K562 (cell line): ENCODE results near the gene SIRT2. TPM values are rescaled to one million over a fixed set of nuclear protein-coding genes. Genes with fewer than 3 reads are reported as not detected.
A peak's percentile ranks its signal among the peaks of the same experiment; 100 is the strongest.

Experiments
- ATAC-seq: fragments of 200-7000 bp; cut with Tn5 transposase; 3 replicates; pipeline ENCODE4 v1.9.1; 2020; ENCODE audit warnings: moderate library complexity
- BruUV-seq: library from RNA; stranded (reverse); fragments of 400-500 nt; replicated peaks from 2 replicates; lab custom pipeline; 2021; lab: Mats Ljungman, UMichigan
- CTCF ChIA-PET: fragments of 300-600 bp; formaldehyde crosslinking; extraction: SDS; loops from one replicate; lab custom pipeline; 2021; ENCODE audit warnings: low intra/inter-chr PET ratio; lab: Yijun Ruan, JAX
- POLR2A ChIA-PET: fragments of 300-600, 350-650 bp; sonication (Branson Sonifier 250); formaldehyde crosslinking; extraction: SDS; loops from one replicate; lab custom pipeline; 2021; ENCODE audit warnings: antibody characterized with exemption, inconsistent platforms; lab: Yijun Ruan, JAX
- DNase-seq, 4 experiments: peaks; one replicate each; pipeline versions ENCODE4 v3.0.0 to v3.0.0-alpha.2; 2011 to 2018; ENCODE audit warnings: low spot score in 3 of 4, mixed read lengths in 3 of 4; ENCODE audit errors: extremely low read depth in 1 of 4
- FAIRE-seq: peaks from 2 replicates; lab custom pipeline; 2011; peaks lifted over from hg19 to GRCh38; lab: Jason Lieb, UNC
- H2AFZ ChIP-seq: 2 replicates; pipeline ENCODE4 v1.6.0; 2011; ENCODE audit warnings: low read depth, low read length, control low read depth, inconsistent platforms
- H3K27ac ChIP-seq: fragments of 200-600 bp; 3 replicates; pipeline ENCODE4 v1.8.0; 2011; ENCODE audit warnings: low read depth, mild to moderate bottlenecking, control low read depth, inconsistent platforms, low read length, moderate library complexity, mixed read lengths; ENCODE audit errors: extremely low read depth
- H3K27me3 ChIP-seq, 2 experiments: fragments of 300-600 bp in 1 of 2; 2 replicates in 1 of 2; 3 replicates in 1 of 2; pipeline versions ENCODE4 v1.6.0 to v1.8.0; 2011; ENCODE audit warnings: inconsistent platforms in 2 of 2, low read length in 2 of 2, mild to moderate bottlenecking in 1 of 2, mixed read lengths in 1 of 2, moderate library complexity in 1 of 2; ENCODE audit not compliant: control insufficient read depth in 2 of 2, insufficient read depth in 2 of 2
- H3K36me3 ChIP-seq: fragments of 300-600 bp; 3 replicates; pipeline ENCODE4 v1.8.0; 2011; ENCODE audit warnings: mild to moderate bottlenecking, low read length, inconsistent platforms; ENCODE audit not compliant: control insufficient read depth, insufficient read depth
- H3K4me1 ChIP-seq, 2 experiments: fragments of 200-600 bp in 1 of 2; replicated peaks in 1 of 2; 2 replicates in 1 of 2; 3 replicates in 1 of 2; pipeline versions ENCODE4 v1.5.1 to v1.8.0; 2011; ENCODE audit warnings: inconsistent platforms in 2 of 2, low read length in 2 of 2, mild to moderate bottlenecking in 1 of 2, mixed read lengths in 1 of 2, moderate library complexity in 1 of 2; ENCODE audit not compliant: control insufficient read depth in 2 of 2, insufficient read depth in 2 of 2
- H3K4me2 ChIP-seq: 2 replicates; pipeline ENCODE4 v1.6.1; 2011; ENCODE audit warnings: low read length, control low read depth, inconsistent platforms, mixed read lengths; ENCODE audit not compliant: insufficient read depth
- H3K4me3 ChIP-seq: fragments of 200-600 bp; sonication (generic), shearing (Covaris generic); 2 replicates; pipeline ENCODE4 v1.5.1; 2016; ENCODE audit warnings: control low read depth, inconsistent platforms
- H3K79me2 ChIP-seq: fragments of 200-600 bp; 3 replicates; pipeline ENCODE4 v1.8.0; 2011; ENCODE audit warnings: low read length, inconsistent platforms; ENCODE audit not compliant: control insufficient read depth, insufficient read depth
- H3K9ac ChIP-seq, 2 experiments: 2 replicates each; pipeline versions ENCODE4 v1.6.0 to v1.6.1; 2011; ENCODE audit warnings: low read depth in 2 of 2, low read length in 2 of 2, control low read depth in 1 of 2, inconsistent platforms in 1 of 2, mild to moderate bottlenecking in 1 of 2, mixed read lengths in 1 of 2; ENCODE audit not compliant: insufficient read depth in 1 of 2
- H3K9me1 ChIP-seq: one replicate; pipeline ENCODE4 v1.6.0; 2011; ENCODE audit warnings: inconsistent platforms, mild to moderate bottlenecking, low read length, moderate library complexity; ENCODE audit not compliant: control insufficient read depth, insufficient read depth
- H3K9me3 ChIP-seq: replicated peaks from 2 replicates; pipeline ENCODE4 v1.5.1; 2011; ENCODE audit warnings: low read depth, low read length, inconsistent platforms; ENCODE audit not compliant: control insufficient read depth, insufficient read depth
- H4K20me1 ChIP-seq: replicated peaks from 2 replicates; pipeline ENCODE4 v1.6.1; 2011; ENCODE audit warnings: low read length, inconsistent platforms, mixed read lengths; ENCODE audit not compliant: control insufficient read depth, insufficient read depth
- ID3 ChIP-seq, 2 experiments: fragments of 250-450 bp in 1 of 2; fragments of 450-650 bp in 1 of 2; sonication (Bioruptor Pico) in 1 of 2; IDR thresholded peaks; 2 replicates each; pipeline versions ENCODE4 v1.6.1 to v1.8.0; 2016 to 2021; ENCODE audit warnings: mild to moderate bottlenecking in 2 of 2, moderate library complexity in 2 of 2, missing compliant biosample characterization in 1 of 2, missing genetic modification characterization in 1 of 2
- POLR2A ChIP-seq: fragments of 450-650 bp; conservative IDR thresholded peaks from 2 replicates; pipeline ENCODE4 v1.6.1; 2016
- WGBS: fragments of 100-300 bp; shearing (Covaris generic); methylation state at CpG from one replicate; pipeline ENCODE4 v1.1.6; 2016; ENCODE audit warnings: low coverage, mixed read lengths; ENCODE audit not compliant: insufficient coverage; ENCODE audit errors: missing lambda C conversion rate; 5-methylcytosine and 5-hydroxymethylcytosine counted together
- in situ Hi-C: fragments of 300-500 bp; cut with MboI; formaldehyde crosslinking; loops from 4 replicates; pipeline ENCODE4 v1.15.0; 2018; ENCODE audit warnings: inconsistent platforms, mixed read lengths
- intact Hi-C: fragments of 100-400 bp; cut with micrococcal nuclease; formaldehyde crosslinking; loops from 2 replicates; pipeline ENCODE4 v1.14.2; 2022
- polyA plus RNA-seq, 8 experiments: library from polyadenylated mRNA; depleted of rRNA in 4 of 8; stranded (reverse) in 5 of 8; unstranded in 3 of 8; fragments of >200 nt; fragmentation: Nextera tagmentation in 2 of 8; fragmentation: Illumina TruSeq in 1 of 8; extraction: Ambion mirVana in 2 of 8; extraction: Trizol in 1 of 8; gene quantifications; 2 replicates each; pipeline versions ENCODE4 v1.2.1 to v1.2.3, GENCODE V29; 2011 to 2014; ENCODE audit warnings: inconsistent platforms in 1 of 8, missing spikeins in 1 of 8
- total RNA-seq, 7 experiments: library from RNA; depleted of rRNA in 6 of 7; stranded (reverse); fragments of >200 nt in 6 of 7; fragmentation: Illumina TruSeq in 2 of 7; extraction: Trizol in 2 of 7; gene quantifications; 2 replicates each; pipeline versions ENCODE4 v1.2.1 to v1.2.3, GENCODE V29; 2011 to 2021; ENCODE audit warnings: low replicate concordance in 1 of 7

The SIRT2 gene
- total and polyA plus RNA-seq, 9 of the 15 experiments (the other 6 are each of a cell fraction or from before 2014, with no cell fraction given), result 2.3 to 35.2 (median 22.9) TPM

GRCh38 chr19:38838986-38839761 is 60.2 kb downstream of the SIRT2 start:
- Histone ChIP-seq H3K4me2 (no peak overlapping the region), H3K27me3 (no peaks in the 10 kb centered on the region), H3K79me2 (peaks cover 33% of the 10 kb centered on the region), H3K9ac (no peak overlapping the region), H3K4me1 (peaks cover 0 to 14% of the 10 kb centered on the region in 2 experiments; a peak in 4 of 5 replicates)
- POLR2A ChIA-PET, result interaction anchor here (0.6 to 4.7 kb wide), 7 partner anchors 7 to 306 kb away, joined by 3 to 58 read pairs (median 3); partner anchors contain the start of genes ECH1, HNRNPL and LGALS7B
- CTCF ChIA-PET, result no interaction called here
- ATAC-seq, result no peak
- TF ChIP-seq POLR2A (peak; percentile 37; the same call in 1 of the 2 replicates), ID3 (CRISPR knock-in tag; IDR thresholded peaks at IDR 0.05) (no peak), ID3 (tag; IDR thresholded peaks at IDR 0.05) (no peak)
- TF ChIP-seq, all 486 proteins: peak for 1
- intact Hi-C loops, result no loop called here
- Histone ChIP-seq H3K9me1 (no peaks in the 10 kb centered on the region), H3K36me3 (peaks cover 88% of the 10 kb centered on the region), H2AFZ (no peak overlapping the region), H3K27ac (no peak overlapping the region), H3K9me3 (no peaks in the 10 kb centered on the region), H3K4me3 (no peak overlapping the region), H4K20me1 (peaks cover 28% of the 10 kb centered on the region)
- WGBS, result 92% methylated on average over 12 of the region's 12 CpGs
- FAIRE-seq (peak; percentile 56), DNase-seq (peak in 2 of 4 experiments; percentile 2 to 10)
- BruUV-seq, result no TSS peak
- in situ Hi-C loops, result no loop called here
